ENCODE results near the gene MIPOL1. TPM values are rescaled to one million over a fixed set of nuclear protein-coding genes. Genes with fewer than 3 reads are reported as not detected.
"Not testable (repeated sequence)": the region's sequence is repeated elsewhere in the genome, so short reads cannot be mapped to it uniquely, and the experiment has no call there.

Gene MIPOL1
- total RNA-seq, 2 donors from 2014 or later: 16.7 to 19.6 TPM

DNA sequence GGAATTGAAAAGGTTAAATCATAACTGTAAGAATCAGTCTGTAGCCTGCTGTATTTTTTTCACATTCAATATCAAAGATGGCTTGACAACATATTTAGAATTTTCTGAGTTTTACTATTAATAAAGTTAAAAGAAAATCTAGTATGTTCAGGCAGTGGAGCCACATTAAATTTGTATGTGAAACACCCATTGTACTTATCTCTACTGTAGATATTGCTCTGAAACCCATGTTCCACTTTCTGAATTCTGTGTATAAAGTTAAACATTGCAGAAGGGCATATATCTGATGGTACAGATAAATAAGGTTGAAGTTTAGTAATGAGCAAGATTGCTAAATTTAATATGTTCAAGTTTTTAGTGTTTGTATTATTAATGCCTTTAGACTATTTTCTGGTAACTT lies 224.6 kb downstream of the MIPOL1 start:
- no peak for DNase-seq (ENCODE audit: low spot score)
- intact Hi-C loops (cut with DNase I): no loop called here

DNA sequence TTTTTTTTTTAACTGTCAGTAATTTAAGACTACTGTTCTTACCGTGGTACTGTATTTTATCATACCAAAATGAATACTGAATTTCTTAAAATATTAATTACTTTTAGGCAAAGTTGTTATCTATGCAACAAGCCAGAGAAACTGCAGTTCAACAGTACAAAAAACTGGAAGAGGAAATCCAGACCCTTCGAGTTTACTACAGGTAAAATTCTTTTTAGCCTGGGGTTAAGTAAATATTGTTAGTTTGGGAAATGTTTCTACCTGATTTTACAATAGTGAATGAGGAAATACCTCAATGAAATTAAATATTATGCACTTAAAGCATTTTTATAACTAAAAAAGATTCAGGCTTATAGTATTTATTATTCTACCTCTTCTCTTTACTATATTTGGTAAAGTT lies 225.0 kb downstream of the MIPOL1 start:
- DNase-seq (ENCODE audit: low spot score): no peak
- intact Hi-C loops (cut with DNase I): no loop called here

DNA sequence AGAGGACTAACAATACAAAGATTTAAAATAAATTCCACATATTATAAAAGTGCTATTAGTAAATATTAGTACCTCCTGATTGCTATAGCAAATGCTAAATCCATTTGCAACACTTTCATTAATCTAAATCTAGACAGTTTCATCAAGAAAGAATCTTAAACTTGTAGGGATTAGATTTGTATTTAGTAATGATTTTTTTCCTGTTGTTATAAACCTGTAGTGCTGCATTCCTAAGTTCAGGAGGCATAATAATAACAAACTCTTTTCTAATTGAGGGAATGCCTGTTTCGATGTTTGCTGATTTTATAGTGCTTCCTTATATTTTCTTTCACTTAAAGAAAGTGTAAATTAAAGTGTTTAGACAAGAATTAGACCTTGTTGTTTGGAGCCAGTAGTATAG lies 231.2 kb downstream of the MIPOL1 start:
- DNase-seq (ENCODE audit: low spot score): no peak
- intact Hi-C loops (cut with DNase I): loop anchor here in 1 of 2 donors (5.0 kb wide), 1 partner anchor 822 kb away; no protein-coding TSS in a partner anchor

DNA sequence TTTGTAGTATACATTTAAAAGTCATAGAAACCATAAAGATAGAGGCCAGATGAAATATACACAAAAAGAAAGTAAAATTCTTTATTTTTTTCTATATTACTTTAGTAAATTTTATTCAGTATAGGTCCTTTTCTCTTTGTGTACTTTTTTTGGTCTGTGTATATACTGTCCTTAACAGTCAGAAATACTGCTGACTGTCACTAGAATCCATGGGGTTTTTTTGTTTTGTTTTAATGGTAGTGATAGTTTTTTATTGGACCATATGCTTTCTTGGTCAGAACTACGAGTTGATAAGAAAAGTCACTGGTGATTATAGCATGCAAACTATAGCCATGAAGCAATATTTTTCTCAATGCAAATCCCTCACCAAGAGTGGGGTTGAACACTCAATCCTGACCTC lies 231.9 kb downstream of the MIPOL1 start:
- DNase-seq (ENCODE audit: low spot score): no peak
- intact Hi-C loops (cut with DNase I): loop anchor here in 1 of 2 donors (5.0 kb wide), 1 partner anchor 822 kb away; no protein-coding TSS in a partner anchor

DNA sequence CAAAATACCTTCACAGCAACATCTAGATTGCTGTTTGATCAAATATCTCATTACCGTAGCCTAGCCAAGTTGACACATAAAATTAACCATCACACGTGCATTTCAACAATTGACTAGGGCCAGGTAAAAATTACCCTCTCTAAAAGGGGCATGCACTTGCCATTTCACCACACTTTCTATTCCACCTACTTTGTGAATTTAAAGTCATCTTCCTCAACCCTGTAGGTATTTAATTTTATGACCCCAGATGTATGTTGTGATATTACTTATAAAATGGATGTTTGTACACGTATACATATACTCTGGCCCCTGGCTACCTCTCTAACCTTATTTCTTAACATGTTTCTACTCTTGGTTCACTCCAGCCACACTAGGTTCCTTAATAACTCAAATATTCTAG lies 237.1 kb downstream of the MIPOL1 start:
- DNase-seq (ENCODE audit: low spot score): no peak
- intact Hi-C loops (cut with DNase I): no loop called here

DNA sequence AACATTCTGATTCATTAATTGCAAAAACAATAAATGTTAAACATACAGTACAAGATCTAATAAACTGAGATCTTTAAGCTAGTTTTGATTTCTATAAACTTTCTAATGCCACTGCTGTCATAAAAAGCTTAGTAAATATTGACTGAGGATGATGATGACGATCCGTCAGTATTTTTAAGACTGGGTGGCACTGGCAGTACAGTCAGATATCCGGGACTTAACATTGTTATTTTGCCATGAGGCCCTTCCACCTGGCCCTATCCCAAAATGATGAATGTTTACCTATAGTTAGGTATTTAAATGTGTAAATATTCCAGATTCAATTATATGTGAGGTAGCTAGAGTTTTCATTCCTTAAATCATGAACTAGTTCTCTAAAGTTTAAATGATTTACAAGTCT lies 238.8 kb downstream of the MIPOL1 start:
- intact Hi-C loops (cut with DNase I): no loop called here
- DNase-seq (ENCODE audit: low spot score): no peak

DNA sequence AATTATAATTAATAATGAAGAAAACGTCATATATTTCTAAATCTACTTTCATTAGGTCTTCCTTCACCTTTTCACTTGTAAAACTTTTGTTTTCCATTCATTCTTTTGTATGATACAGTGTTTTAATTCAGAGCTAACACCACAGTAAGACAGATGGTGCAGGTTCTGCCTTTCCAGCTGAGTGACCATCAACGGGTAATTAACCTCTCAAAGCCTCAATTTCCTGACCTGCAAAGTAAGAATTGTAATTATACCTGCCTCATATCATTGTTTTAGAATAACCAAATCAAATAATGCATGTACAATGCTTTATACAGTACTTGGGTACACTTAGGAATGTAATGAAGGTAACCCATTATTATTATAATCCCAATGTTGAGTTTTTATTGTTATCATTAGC lies 239.8 kb downstream of the MIPOL1 start:
- intact Hi-C loops (cut with DNase I): no loop called here
- DNase-seq (ENCODE audit: low spot score): no peak

DNA sequence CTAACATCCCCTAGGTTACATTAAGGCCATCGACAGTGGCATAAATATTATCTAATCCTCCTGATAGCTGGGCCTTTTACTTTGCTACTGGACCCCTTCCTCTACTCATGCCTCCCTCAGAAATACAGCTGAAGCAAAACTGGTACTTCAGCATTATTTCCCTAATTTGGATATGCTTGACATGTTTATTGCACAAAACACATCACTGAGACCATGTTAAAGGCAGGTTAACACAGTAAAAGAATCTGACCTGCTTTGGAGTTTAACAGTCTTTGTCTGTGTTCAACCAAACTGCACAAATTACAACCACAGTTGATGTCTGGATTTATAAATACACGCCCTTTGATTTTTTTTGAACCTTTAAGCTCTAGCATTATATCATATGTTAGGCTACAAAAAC lies 240.7 kb downstream of the MIPOL1 start:
- no peak for DNase-seq (ENCODE audit: low spot score)
- intact Hi-C loops (cut with DNase I): no loop called here

DNA sequence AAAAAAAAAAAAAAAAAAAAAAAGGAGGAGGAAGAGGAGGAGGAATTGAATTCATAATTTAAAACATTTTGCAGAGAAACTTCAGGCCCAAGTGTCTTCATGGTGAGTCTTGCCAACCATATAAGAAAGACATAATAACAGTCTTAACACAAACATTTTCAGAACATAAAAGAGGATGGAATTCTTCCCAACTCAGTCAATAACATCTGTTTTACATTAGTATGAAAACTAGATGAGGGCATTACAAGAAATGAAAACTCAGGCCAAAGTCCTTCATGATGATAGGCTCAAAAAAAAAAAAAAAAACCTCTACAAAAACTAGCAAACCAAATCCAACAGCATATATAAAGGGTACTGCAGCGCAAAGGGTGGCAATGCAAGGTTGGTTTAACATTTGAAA lies 245.7 kb downstream of the MIPOL1 start:
- DNase-seq (ENCODE audit: low spot score): no peak
- intact Hi-C loops (cut with DNase I): no loop called here

DNA sequence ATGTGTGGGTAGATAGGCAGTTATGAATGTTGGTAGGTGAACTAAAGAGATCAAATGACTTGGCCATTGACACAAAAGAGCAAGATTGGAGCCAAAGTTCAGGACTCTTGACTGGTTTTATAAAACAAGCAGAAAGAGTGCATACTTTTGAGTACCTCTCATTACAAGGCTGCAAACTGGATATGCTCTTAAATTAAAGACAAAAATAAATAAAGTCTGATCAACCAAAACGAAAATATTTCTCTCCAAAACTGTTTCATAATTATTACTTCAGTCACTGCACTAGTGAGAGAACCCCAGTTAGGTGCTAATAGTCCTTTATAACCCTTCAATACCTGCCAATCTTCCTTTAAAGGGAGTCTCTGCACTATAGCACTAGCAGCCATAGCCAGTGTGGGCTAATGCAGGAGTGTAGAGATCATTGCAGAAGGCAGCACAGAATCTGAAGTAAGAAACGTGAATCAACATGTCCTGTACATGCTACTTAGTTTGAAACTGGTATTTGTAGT lies 250.2 kb downstream of the MIPOL1 start:
- DNase-seq (ENCODE audit: low spot score): no peak
- intact Hi-C loops (cut with DNase I): no loop called here

DNA sequence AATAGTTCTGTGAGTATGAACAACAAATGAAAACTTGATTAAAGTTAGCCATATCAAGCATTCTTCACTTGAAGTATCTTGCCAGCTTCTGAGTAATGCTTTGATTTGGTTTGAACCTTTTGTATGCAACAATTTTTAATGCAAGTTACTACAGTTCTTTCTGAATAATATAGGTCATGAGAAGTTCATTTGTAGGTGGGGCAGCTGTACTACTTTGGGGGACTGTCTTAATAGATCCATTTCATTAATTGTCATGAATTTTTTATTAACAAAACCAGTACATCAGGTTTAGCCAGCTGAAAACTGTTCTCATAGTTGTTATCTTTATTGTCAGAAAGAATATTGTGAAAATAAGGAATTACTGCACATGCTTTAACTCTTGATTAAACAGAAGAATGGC lies 254.6 kb downstream of the MIPOL1 start:
- intact Hi-C loops (cut with DNase I): no loop called here

DNA sequence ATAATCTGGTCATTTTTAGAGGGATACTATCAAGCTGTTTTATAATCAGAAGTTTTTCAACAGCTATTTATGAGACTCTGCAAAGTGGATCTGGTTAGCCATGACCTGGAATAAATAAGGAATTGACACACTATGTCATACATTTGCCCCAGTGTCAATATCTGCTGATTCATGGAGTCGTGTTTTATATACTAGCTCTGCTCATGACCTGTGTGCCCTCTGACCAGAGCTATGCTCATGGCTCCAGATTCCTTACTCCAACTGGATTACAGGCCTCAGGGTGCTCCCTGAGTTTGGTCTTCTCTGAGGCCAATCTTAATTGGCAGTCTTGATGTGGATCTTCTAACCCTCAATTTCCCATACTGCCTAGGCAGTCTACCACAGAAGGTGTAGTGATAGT lies 256.2 kb downstream of the MIPOL1 start:
- DNase-seq (ENCODE audit: low spot score): no peak
- intact Hi-C loops (cut with DNase I): no loop called here

More for the DNA sequence above, 254.6 kb downstream of the MIPOL1 start:
- DNase-seq (ENCODE audit: low spot score): no peak

DNA sequence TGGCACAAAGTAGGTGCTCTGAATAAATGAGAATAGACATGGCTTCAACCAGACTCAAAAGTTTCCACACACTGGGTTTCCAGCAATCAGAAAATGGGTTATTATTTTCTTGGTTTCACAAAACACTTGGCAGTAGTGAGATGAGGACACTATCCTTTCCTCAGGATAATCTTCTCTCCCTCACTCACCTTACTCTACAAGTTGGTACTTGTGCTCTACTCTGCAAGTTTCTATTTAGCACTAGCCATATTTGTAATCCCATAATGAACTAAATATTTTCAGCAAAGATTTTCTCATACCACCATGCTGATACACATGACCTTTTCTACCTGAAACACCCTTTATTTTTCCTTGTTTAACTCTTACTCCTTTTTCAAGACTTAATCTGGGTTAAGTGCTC lies 259.6 kb downstream of the MIPOL1 start:
- intact Hi-C loops (cut with DNase I): no loop called here
- DNase-seq (ENCODE audit: low spot score): no peak

DNA sequence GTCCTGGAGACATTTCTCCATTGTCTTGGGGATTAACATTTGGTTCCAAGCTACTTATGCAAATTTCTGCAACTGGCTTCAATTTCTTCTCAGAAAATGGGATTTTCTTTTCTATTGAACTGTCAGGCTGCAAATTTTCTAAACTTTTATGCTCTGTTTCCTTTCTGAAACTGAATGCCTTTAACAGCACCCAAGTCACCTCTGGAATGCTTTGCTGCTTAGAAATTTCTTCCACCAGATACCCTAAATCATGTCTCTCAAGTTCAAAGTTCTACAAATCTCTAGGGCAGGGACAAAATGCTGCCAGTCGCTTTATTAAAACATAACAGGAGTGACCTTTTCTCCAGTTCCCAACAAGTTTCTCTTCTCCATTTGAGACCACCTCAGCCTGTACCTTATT lies 264.7 kb downstream of the MIPOL1 start:
- intact Hi-C loops (cut with DNase I); DNase-seq (ENCODE audit: low spot score): not testable (repeated sequence)

DNA sequence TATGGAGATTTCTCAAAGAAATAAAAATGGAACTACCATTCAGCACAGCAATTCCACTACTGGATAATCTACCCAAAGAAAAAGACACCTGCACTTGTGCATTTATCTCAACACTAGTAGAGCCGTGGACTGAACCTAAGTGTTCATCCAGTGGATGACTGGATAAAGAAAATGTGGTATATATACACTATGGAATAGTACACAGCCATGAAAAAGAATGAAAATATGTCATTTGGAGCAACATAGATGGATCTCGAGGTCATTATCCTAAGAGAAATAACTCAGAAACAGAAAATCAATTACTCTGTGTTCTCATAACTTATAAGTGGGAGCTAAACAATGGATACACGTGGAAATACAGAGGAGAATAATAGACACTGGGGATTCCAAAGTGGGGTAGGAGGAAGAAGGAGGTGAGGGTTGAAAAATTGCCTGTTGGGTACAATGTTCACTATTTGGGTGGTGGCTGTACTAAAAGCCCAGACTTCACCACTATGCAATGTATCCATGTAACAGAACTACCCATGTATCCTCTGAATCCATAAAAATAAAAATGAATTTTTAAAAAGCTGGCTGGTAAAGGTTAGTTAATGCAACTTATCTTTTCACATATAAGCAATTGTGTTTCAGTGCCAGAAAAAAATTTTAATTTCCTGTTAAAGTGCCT lies 266.6 kb downstream of the MIPOL1 start:
- no peak for DNase-seq (ENCODE audit: low spot score)

DNA sequence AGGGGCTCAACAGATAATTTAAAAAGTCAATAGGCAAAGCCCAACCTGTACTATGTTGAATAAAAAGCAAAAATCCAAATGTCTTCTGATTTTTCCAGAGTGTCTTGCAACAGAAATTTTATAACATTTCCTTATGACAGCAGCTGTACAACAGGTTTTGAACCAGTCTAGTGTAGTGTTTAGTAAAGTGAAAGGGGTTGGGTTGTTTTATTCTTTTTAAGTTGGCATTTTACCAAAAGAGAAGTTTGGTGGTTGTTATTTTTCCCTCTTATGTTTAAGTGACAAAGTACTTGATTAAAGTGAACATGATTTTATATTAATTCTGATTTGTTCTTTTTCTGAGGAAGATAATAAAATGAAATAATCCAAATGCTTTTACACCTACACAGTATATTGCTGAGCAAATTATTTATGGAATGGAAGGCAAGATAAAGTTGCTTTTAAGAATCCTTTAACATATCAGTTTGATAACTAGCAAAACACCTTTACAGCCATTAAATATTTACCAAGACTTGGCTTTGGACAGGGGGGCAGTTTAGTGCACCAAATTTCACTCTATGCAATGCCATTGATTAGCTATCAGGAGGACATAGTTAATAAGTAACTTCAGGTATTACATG lies 268.4 kb downstream of the MIPOL1 start:
- intact Hi-C loops (cut with DNase I): no loop called here
- DNase-seq (ENCODE audit: low spot score): no peak

More for the DNA sequence above, 266.6 kb downstream of the MIPOL1 start:
- intact Hi-C loops (cut with DNase I): no loop called here

DNA sequence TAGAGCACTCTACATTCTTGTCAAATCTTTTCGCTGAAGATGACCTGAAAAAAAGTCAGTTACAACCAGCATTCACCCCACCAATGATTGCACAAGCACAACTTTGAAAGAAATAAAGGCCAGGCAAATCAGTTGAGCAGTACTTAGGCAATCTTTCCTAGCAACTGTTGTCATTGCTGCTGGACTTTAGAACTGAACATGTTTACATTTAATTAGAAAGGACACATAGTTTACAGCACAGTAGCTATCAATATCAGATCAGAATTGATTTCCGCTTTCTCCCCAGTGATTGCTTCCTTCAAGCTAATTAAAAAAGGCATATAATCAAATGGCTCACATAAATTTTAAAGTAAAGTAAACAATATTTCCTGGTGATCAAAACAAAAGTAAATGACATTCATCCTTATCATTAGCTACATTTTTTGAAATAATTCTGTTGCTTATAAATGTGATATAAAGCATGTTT lies 268.9 kb downstream of the MIPOL1 start:
- intact Hi-C loops (cut with DNase I): no loop called here

DNA sequence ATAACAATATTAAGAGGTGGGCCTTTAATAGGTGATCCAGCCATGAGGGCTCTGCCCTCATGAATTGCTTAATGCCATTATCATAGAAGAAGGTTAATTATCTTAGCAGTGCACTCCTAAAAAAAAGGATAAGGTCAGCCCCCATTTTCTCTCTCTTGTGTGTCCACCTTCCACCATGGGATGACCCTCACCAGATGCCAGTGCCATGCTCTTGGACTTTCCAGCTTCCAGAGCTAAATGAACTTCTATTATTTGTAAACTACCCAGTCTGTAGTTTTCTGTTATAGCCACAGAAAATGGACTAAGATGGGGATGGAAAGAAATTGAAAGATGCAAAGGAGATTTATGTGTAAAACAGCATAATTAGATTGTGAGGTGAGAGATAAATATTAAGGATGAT lies 271.9 kb downstream of the MIPOL1 start:
- intact Hi-C loops (cut with DNase I): no loop called here
- DNase-seq (ENCODE audit: low spot score): no peak

More for the DNA sequence above, 268.9 kb downstream of the MIPOL1 start:
- no peak for DNase-seq (ENCODE audit: low spot score)

DNA sequence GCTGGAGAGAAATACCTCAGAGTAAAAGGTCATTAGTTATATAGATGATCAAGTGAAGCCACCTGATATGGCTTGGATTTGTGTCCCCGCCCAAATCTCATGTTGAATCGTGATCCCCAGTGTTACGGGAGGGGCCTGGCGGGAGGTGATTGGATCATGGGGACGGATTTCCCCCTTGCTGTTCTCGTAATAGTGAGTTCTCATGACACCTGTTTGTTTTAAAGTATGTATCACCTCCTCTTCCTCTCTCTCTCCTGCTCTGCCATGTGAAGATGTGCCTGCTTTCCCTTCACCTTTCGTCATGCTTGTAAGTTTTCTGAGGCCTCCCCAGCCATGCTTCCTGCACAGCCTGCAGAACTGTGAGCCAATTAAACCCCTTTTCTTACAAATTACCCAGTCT lies 272.5 kb downstream of the MIPOL1 start:
- no peak for DNase-seq (ENCODE audit: low spot score)
- intact Hi-C loops (cut with DNase I): no loop called here

DNA sequence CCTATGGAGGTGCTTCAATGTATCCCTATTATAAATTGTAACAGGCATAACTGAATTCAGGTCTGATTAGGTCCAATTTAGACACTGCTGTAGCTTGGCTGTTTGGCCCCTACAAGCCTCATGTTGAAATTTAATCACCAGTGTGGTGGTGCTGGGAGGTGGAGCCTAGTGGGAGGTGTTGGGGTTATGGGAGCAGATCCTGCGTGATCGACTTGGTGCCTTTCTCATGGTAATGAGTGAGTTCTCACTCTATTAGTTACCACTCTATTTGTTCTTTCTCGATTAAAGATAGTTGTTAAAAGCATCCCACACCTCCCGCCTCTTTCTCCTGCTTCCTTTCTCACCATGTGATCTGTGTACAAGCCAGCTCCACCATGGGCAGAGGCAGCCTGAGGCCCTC lies 275.2 kb downstream of the MIPOL1 start:
- intact Hi-C loops (cut with DNase I): no loop called here

DNA sequence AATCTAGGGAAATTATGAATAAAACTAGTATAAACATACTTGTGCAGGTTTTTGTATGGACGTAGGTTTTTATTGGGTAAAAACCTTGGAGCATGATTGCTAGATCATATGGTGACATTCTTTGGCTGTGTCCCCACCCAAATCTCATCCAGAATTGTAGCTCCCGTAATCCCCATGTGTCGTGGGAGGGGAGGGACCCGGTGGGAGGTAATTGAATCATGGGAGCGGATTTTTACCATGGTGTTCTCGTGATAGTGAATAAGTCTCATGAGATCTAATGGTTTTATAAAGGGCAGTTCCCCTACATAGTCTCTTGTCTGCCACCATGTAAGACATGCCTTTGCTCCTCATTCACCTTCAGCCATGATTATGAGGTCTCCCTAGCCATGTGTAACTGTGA lies 276.5 kb downstream of the MIPOL1 start:
- intact Hi-C loops (cut with DNase I): no loop called here
- DNase-seq (ENCODE audit: low spot score): no peak

More for the DNA sequence above, 275.2 kb downstream of the MIPOL1 start:
- DNase-seq (ENCODE audit: low spot score): no peak
